Testis (tissue), 3 donors: ENCODE measurements around the gene LMO4. TPM values are rescaled to one million over a fixed set of nuclear protein-coding genes. Genes with fewer than 3 reads are reported as not detected.

Experiments
- DNase-seq: peaks from one replicate; pipeline ENCODE4 v3.0.0-alpha.2; 2019
- H3K27ac ChIP-seq, 2 donors: fragments of 200-600 bp; sonication (generic); one replicate each; pipeline ENCODE4 v1.5.1; 2019
- H3K27me3 ChIP-seq: fragments of 200-600 bp; sonication (generic); one replicate; pipeline ENCODE4 v1.5.1; 2019
- H3K36me3 ChIP-seq: fragments of 200-600 bp; sonication (generic); one replicate; pipeline ENCODE4 v1.5.1; 2017; ENCODE audit warnings: low read depth; ENCODE audit errors: missing control alignments
- H3K4me1 ChIP-seq: fragments of 200-600 bp; sonication (generic); one replicate; pipeline ENCODE4 v1.5.1; 2019
- H3K4me3 ChIP-seq, 2 donors: fragments of 200-600 bp; sonication (generic); one replicate each; pipeline ENCODE4 v1.5.1; 2017 to 2019
- H3K9me3 ChIP-seq: fragments of 200-600 bp; sonication (generic); one replicate; pipeline ENCODE4 v1.5.1; 2017
- CTCF ChIP-seq, 3 experiments: fragments of 450-650 bp in 2 of 3; fragments of 200-600 bp in 1 of 3; sonication (generic) in 1 of 3; IDR thresholded peaks; one replicate each; pipeline ENCODE4 v1.5.1; 2016 to 2019; ENCODE audit warnings: antibody characterized with exemption in 3 of 3, mild to moderate bottlenecking in 2 of 3, moderate library complexity in 1 of 3
- POLR2A ChIP-seq: fragments of 450-650 bp; IDR thresholded peaks from one replicate; pipeline ENCODE4 v1.6.1; 2017; ENCODE audit warnings: antibody characterized with exemption, mild to moderate bottlenecking, moderate library complexity
- WGBS, 2 donors: methylation state at CpG; one replicate each; pipeline ENCODE4 v1.1.5; 2018; 5-methylcytosine and 5-hydroxymethylcytosine counted together
- intact Hi-C: fragments of 100-400 bp; cut with DNase I; formaldehyde crosslinking; loops from one replicate; pipeline ENCODE4 v1.15.1; 2023; ENCODE audit warnings: low total_unique reads
- polyA plus RNA-seq: library from polyadenylated mRNA; stranded (reverse); fragments of 350-450 nt; fragmentation: Illumina TruSeq; extraction: RNeasy Lipid Tissue Mini Kit (QIAGEN cat#74804); gene quantifications from one replicate; pipeline ENCODE4 v1.2.3, GENCODE V29; 2014; ENCODE audit warnings: low read depth, low replicate concordance; ENCODE audit not compliant: insufficient read depth
- total RNA-seq, 2 donors: library from RNA; depleted of rRNA; stranded (reverse); fragments of >200 nt; gene quantifications; one replicate each; pipeline ENCODE4 v1.2.3, GENCODE V29; 2016

The LMO4 gene
- total and polyA plus RNA-seq, 3 donors from 2014 or later, result 38.3 to 76.6 (median 65.6) TPM

DNA sequence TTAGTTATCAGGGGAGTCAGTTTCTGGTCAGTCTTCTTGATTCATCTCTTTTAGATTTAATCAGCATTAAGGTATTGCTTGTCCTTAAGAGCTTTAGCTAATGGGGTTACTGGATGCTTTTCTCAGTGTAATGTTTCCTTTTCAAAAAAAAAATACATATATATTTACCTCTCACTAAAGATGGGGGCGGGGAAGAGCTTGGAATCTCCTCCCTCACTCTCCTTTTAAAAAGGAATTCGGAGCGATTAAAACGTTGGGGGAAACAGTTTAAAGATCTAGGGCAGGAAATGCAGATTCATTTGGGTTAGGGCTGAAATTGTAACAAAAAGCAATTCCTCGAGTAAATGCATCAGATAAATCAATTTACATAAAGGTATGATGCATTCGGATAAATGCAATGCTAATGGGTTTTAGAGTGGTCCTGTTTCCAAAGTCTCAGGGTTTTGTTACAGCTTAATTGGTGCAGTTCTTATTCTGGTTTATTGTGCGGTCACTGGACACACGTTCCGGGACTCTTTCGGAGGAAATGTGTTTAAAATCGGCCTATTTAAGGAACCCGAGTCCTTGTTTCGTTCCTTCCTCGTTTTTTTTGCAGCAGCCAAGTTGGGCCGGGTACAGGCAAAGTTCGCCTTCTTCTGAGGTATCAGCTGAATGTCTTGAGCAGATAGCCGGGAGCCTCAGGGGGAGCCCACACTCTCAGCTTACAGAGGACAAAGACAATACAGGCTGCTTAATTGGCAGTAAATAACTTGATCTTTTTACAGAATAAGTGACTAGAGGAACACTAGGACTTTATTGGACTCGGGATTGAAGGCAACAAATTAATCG is 1.6 kb downstream of the LMO4 start:
- Histone ChIP-seq H3K27ac (peak overlapping the region; percentile 96 to 97), H3K9me3 (no peaks in the 10 kb centered on the region), H3K4me3 (peak overlapping the region; percentile 91 to 97), H3K27me3 (no peaks in the 10 kb centered on the region), H3K36me3 (no peaks in the 10 kb centered on the region), H3K4me1 (peaks cover 14% of the 10 kb centered on the region)
- 0 to 1% methylated on average over 19 of the region's 19 CpGs for WGBS, 2 donors
- DNase-seq, result peak; percentile 49
- TF ChIP-seq POLR2A (no peak), CTCF (IDR thresholded peaks at IDR 0.05) (no peak)
- intact Hi-C loops, result no loop called here

DNA sequence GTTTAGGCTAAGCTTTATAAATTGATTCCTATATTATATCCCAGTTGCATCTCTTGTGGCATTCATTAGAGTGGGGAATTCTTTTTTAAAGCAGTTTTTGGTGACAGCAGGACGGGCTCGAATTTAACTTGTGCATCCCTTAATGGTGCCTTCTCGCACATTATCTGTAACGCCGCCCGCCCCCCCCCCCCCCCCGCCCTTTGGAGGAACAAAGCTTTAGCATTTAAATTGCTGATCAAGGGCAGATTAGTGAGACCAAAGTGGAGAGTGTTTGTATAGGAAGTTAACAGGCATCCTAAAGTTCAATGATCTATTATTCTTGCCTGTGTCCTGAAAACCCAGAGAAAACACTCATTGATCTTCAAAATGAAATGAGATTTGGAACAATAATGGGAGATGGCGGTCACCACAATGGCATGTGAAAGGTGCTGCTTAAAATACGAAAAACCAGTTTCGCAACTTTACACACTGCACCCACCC is 2.2 kb downstream of the LMO4 start:
- Histone ChIP-seq H3K4me3 (peak overlapping the region; percentile 91 to 97), H3K27me3 (no peaks in the 10 kb centered on the region), H3K9me3 (no peaks in the 10 kb centered on the region), H3K4me1 (peaks cover 14% of the 10 kb centered on the region), H3K36me3 (no peaks in the 10 kb centered on the region), H3K27ac (peak overlapping the region; percentile 96 to 97)
- no peak for DNase-seq
- 0 to 2% methylated on average over 10 of the region's 10 CpGs for WGBS, 2 donors
- intact Hi-C loops, result no loop called here
- TF ChIP-seq CTCF (IDR thresholded peaks at IDR 0.05) (no peak), POLR2A (no peak)

DNA sequence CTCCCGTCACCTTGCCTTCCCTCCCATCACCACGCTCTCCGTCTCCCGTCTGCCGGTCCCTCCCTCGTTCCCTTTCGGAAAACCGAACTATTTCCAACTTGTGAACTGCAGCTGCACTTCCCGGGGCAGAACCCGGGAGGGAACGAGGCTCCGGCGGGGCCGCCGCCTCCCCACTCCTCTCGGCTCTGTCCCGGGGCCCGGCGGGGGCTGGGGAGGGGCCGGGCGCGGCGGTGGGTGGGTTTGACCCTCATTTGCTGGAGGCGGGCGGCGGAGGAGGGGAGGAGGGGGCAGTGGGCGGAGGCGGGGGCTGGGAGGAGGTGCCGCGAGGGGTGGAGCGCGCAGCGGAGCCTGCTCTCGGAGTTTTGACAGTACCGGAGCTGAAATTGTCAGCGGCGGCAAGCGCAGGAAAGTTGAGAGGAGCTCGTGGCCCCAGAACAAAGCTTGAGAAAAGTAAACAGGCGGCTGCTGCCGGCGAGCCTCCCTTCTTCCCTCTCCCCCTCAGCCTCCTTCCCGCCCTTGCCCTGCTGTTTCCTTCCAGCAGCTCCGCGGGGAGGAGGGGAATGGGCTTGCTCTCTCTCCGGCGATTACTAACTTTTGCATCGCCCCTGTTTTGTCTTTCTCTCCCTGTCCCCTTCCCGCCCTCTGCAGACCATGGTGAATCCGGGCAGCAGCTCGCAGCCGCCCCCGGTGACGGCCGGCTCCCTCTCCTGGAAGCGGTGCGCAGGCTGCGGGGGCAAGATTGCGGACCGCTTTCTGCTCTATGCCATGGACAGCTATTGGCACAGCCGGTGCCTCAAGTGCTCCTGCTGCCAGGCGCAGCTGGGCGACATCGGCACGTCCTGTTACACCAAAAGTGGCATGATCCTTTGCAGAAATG is 2.9 kb downstream of the LMO4 start:
- TF ChIP-seq CTCF (IDR thresholded peaks at IDR 0.05) (no peak), POLR2A (no peak)
- WGBS, 2 donors, result 1 to 2% methylated on average over 35 to 65 of the region's 65 CpGs
- H3K36me3 ChIP-seq, result no peaks in the 10 kb centered on the region
- DNase-seq, result peak; percentile 87
- peak overlapping the region; percentile 55 to 97 for H3K27ac ChIP-seq
- H3K9me3 ChIP-seq, result no peaks in the 10 kb centered on the region
- H3K4me3 ChIP-seq, result peak overlapping the region; percentile 91 to 97
- H3K27me3 ChIP-seq, result no peaks in the 10 kb centered on the region
- H3K4me1 ChIP-seq, result peaks cover 19% of the 10 kb centered on the region
- intact Hi-C loops, result no loop called here

- DNase-seq, result no peak
- TF ChIP-seq POLR2A, result no peak
- TF ChIP-seq CTCF (IDR thresholded peaks at IDR 0.05), result no peak
- intact Hi-C loops, result no loop called here
- no peaks in the 10 kb centered on the region for H3K27me3 ChIP-seq
- peak overlapping the region; percentile 69 to 78 for H3K4me3 ChIP-seq
- no peaks in the 10 kb centered on the region for H3K36me3 ChIP-seq
- no peak overlapping the region for H3K27ac ChIP-seq
- no peaks in the 10 kb centered on the region for H3K9me3 ChIP-seq
- WGBS, 2 donors, result 41 to 46% methylated on average over 10 of the region's 10 CpGs
- peaks cover 17% of the 10 kb centered on the region for H3K4me1 ChIP-seq
These were observed 5.1 kb downstream of the LMO4 start for GRCh38 chr1:87333692-87334347.
